Activated naive CD8-positive, alpha-beta T cell (primary cell): ENCODE data around the gene BBS4.
A peak's percentile ranks its signal among the peaks of the same experiment; 100 is the strongest.
"Not testable (repeated sequence)": the region's sequence is repeated elsewhere in the genome, so short reads cannot be mapped to it uniquely, and the experiment has no call there.

ENCODE experiments used
- H3K27ac Mint-ChIP-seq: one replicate; pipeline ENCODE4 v1.8.0; 2021; ENCODE audit warnings: mixed read lengths
- H3K27me3 Mint-ChIP-seq: one replicate; pipeline ENCODE4 v1.8.0; 2021; ENCODE audit warnings: mixed read lengths
- H3K36me3 Mint-ChIP-seq: one replicate; pipeline ENCODE4 v1.8.0; 2021; ENCODE audit warnings: mixed read lengths
- H3K4me1 Mint-ChIP-seq: one replicate; pipeline ENCODE4 v1.8.0; 2021; ENCODE audit warnings: low read depth, mixed read lengths
- H3K4me3 Mint-ChIP-seq: one replicate; pipeline ENCODE4 v1.8.0; 2021; ENCODE audit warnings: mild to moderate bottlenecking, mixed read lengths
- H3K9me3 Mint-ChIP-seq: one replicate; pipeline ENCODE4 v1.8.0; 2021; ENCODE audit warnings: low read depth, mixed read lengths

The BBS4 gene

GRCh38 chr15:72685925-72686794 is at the start of gene BBS4, which contains the start of gene HIGD2B:
Gene BBS4, plus strand, starts transcription at chr15:72686207. Its CDS starts 21 bp downstream, at chr15:72686228.
Gene HIGD2B, minus strand, starts transcription at chr15:72686182. Its CDS starts 9,808 bp downstream, at chr15:72676374.
- Mint-ChIP-seq H3K27ac (peak within 1 kb of the TSS; percentile 93), H3K4me3 (peak within 1 kb of the TSS; percentile 95), H3K36me3 (no peaks in the 10 kb centered on the region), H3K4me1 (peaks cover 20% of the 10 kb centered on the region), H3K27me3 (no peaks in the 10 kb centered on the region), H3K9me3 (no peaks in the 10 kb centered on the region)

GRCh38 chr15:72636519-72637282 is 49.3 kb upstream of the BBS4 start:
- not testable (repeated sequence) for H3K4me1 Mint-ChIP-seq, H3K36me3 Mint-ChIP-seq, H3K9me3 Mint-ChIP-seq, H3K27me3 Mint-ChIP-seq, H3K27ac Mint-ChIP-seq
- H3K4me3 Mint-ChIP-seq = peak overlapping the region; percentile 49

GRCh38 chr15:72639759-72640483 is 46.1 kb upstream of the BBS4 start:
- H3K9me3 Mint-ChIP-seq, H3K4me3 Mint-ChIP-seq, H3K4me1 Mint-ChIP-seq, H3K27ac Mint-ChIP-seq, H3K36me3 Mint-ChIP-seq, H3K27me3 Mint-ChIP-seq: not testable (repeated sequence)

- H3K27ac Mint-ChIP-seq, H3K27me3 Mint-ChIP-seq, H3K36me3 Mint-ChIP-seq, H3K9me3 Mint-ChIP-seq, H3K4me1 Mint-ChIP-seq, H3K4me3 Mint-ChIP-seq: not testable (repeated sequence)
Observed at GRCh38 chr15:72642271-72642670, 43.7 kb upstream of the BBS4 start.

GRCh38 chr15:72648631-72649253 is 37.3 kb upstream of the BBS4 start:
- H3K9me3 Mint-ChIP-seq, H3K4me1 Mint-ChIP-seq, H3K27ac Mint-ChIP-seq, H3K36me3 Mint-ChIP-seq, H3K4me3 Mint-ChIP-seq, H3K27me3 Mint-ChIP-seq: not testable (repeated sequence)

GRCh38 chr15:72654397-72654796 is 31.6 kb upstream of the BBS4 start, which contains the start of gene GOLGA6B:
Gene GOLGA6B, plus strand, starts transcription at chr15:72654697. Its CDS starts 41 bp downstream, at chr15:72654738.
- not testable (repeated sequence) for H3K9me3 Mint-ChIP-seq, H3K36me3 Mint-ChIP-seq, H3K4me1 Mint-ChIP-seq, H3K4me3 Mint-ChIP-seq, H3K27me3 Mint-ChIP-seq, H3K27ac Mint-ChIP-seq

- not testable (repeated sequence) for H3K4me1 Mint-ChIP-seq, H3K27me3 Mint-ChIP-seq, H3K36me3 Mint-ChIP-seq, H3K9me3 Mint-ChIP-seq, H3K4me3 Mint-ChIP-seq, H3K27ac Mint-ChIP-seq
Observed at GRCh38 chr15:72656014-72656413, 30.0 kb upstream of the BBS4 start.

GRCh38 chr15:72661081-72661480 is 24.9 kb upstream of the BBS4 start:
- not testable (repeated sequence) for H3K9me3 Mint-ChIP-seq, H3K4me3 Mint-ChIP-seq, H3K4me1 Mint-ChIP-seq, H3K27me3 Mint-ChIP-seq, H3K36me3 Mint-ChIP-seq, H3K27ac Mint-ChIP-seq

GRCh38 chr15:72663931-72664330 is 22.1 kb upstream of the BBS4 start:
- not testable (repeated sequence) for H3K9me3 Mint-ChIP-seq, H3K27me3 Mint-ChIP-seq, H3K4me1 Mint-ChIP-seq, H3K4me3 Mint-ChIP-seq, H3K27ac Mint-ChIP-seq, H3K36me3 Mint-ChIP-seq

GRCh38 chr15:72665706-72666105 is 20.3 kb upstream of the BBS4 start:
- not testable (repeated sequence) for H3K4me3 Mint-ChIP-seq, H3K36me3 Mint-ChIP-seq, H3K27ac Mint-ChIP-seq, H3K9me3 Mint-ChIP-seq, H3K27me3 Mint-ChIP-seq, H3K4me1 Mint-ChIP-seq

- not testable (repeated sequence) for H3K4me1 Mint-ChIP-seq, H3K27ac Mint-ChIP-seq, H3K9me3 Mint-ChIP-seq, H3K36me3 Mint-ChIP-seq, H3K4me3 Mint-ChIP-seq, H3K27me3 Mint-ChIP-seq
Observed at GRCh38 chr15:72669803-72670202, 16.2 kb upstream of the BBS4 start.

GRCh38 chr15:72670656-72671352 is 15.2 kb upstream of the BBS4 start:
- H3K9me3 Mint-ChIP-seq, H3K27ac Mint-ChIP-seq, H3K4me1 Mint-ChIP-seq, H3K27me3 Mint-ChIP-seq, H3K36me3 Mint-ChIP-seq: not testable (repeated sequence)
- H3K4me3 Mint-ChIP-seq = peak overlapping the region; percentile 80

GRCh38 chr15:72671525-72671924 is 14.5 kb upstream of the BBS4 start:
- Mint-ChIP-seq H3K4me3 (no peak overlapping the region), H3K27me3 (peaks cover 5% of the 10 kb centered on the region), H3K36me3 (no peaks in the 10 kb centered on the region), H3K9me3 (no peaks in the 10 kb centered on the region), H3K27ac (no peak overlapping the region), H3K4me1 (peaks cover 3% of the 10 kb centered on the region)

GRCh38 chr15:72676838-72677237 is 9.2 kb upstream of the BBS4 start:
- Mint-ChIP-seq H3K4me1 (no peaks in the 10 kb centered on the region), H3K4me3 (no peak overlapping the region), H3K27ac (no peak overlapping the region), H3K36me3 (no peaks in the 10 kb centered on the region), H3K9me3 (no peaks in the 10 kb centered on the region), H3K27me3 (peaks cover 9% of the 10 kb centered on the region)
